GM23248 (cell line): ENCODE results near the gene SPANXN4. TPM values are rescaled to one million over a fixed set of nuclear protein-coding genes. Genes with fewer than 3 reads are reported as not detected.

Experiments
- DNase-seq: peaks from one replicate; pipeline ENCODE4 v3.0.0-alpha.2; 2015
- H2AFZ ChIP-seq: fragments of 200-600 bp; sonication (generic); 2 replicates; pipeline ENCODE4 v1.6.1; 2016; ENCODE audit warnings: antibody characterized with exemption
- H3F3A ChIP-seq: fragments of 200-600 bp; sonication (generic); 2 replicates; pipeline ENCODE4 v1.6.1; 2016; ENCODE audit warnings: mild to moderate bottlenecking, antibody characterized with exemption, mixed run types; ENCODE audit not compliant: insufficient read depth
- H3K27ac ChIP-seq: fragments of 200-600 bp; sonication (generic); 2 replicates; pipeline ENCODE4 v1.5.1; 2016; ENCODE audit warnings: mild to moderate bottlenecking
- H3K27me3 ChIP-seq: fragments of 200-600 bp; sonication (generic); replicated peaks from 2 replicates; pipeline ENCODE4 v1.6.1; 2016; ENCODE audit warnings: mild to moderate bottlenecking; ENCODE audit not compliant: insufficient read depth
- H3K36me3 ChIP-seq: fragments of 200-600 bp; sonication (generic); 2 replicates; pipeline ENCODE4 v1.6.1; 2016; ENCODE audit warnings: low read depth, mild to moderate bottlenecking
- H3K4me1 ChIP-seq: fragments of 200-600 bp; sonication (generic); 2 replicates; pipeline ENCODE4 v1.6.1; 2016; ENCODE audit warnings: mild to moderate bottlenecking; ENCODE audit not compliant: insufficient read depth
- H3K4me2 ChIP-seq: fragments of 200-600 bp; sonication (generic); one replicate; pipeline ENCODE4 v1.6.1; 2016; ENCODE audit warnings: mild to moderate bottlenecking; ENCODE audit not compliant: unreplicated experiment
- H3K4me3 ChIP-seq: fragments of 200-600 bp; sonication (generic); 2 replicates; pipeline ENCODE4 v1.5.1; 2016; ENCODE audit warnings: mild to moderate bottlenecking
- H3K79me2 ChIP-seq: fragments of 200-600 bp; sonication (generic); 2 replicates; pipeline ENCODE4 v1.6.1; 2016; ENCODE audit warnings: mild to moderate bottlenecking; ENCODE audit not compliant: insufficient read depth
- H3K9ac ChIP-seq: fragments of 200-600 bp; sonication (generic); 2 replicates; pipeline ENCODE4 v1.6.1; 2016; ENCODE audit warnings: mild to moderate bottlenecking
- H3K9me2 ChIP-seq: fragments of 200-600 bp; sonication (generic); 2 replicates; pipeline ENCODE4 v1.6.1; 2016; ENCODE audit warnings: mixed run types, mild to moderate bottlenecking, moderate library complexity; ENCODE audit not compliant: insufficient read depth
- H3K9me3 ChIP-seq: fragments of 200-600 bp; sonication (generic); one replicate; pipeline ENCODE4 v1.6.1; 2017; ENCODE audit warnings: low read depth
- H4K20me1 ChIP-seq: fragments of 200-600 bp; sonication (generic); 2 replicates; pipeline ENCODE4 v1.6.0; 2016; ENCODE audit not compliant: insufficient read depth
- EZH2 ChIP-seq: fragments of 200-600 bp; sonication (generic); IDR thresholded peaks from 2 replicates; pipeline ENCODE4 v1.6.1; 2018; ENCODE audit warnings: antibody characterized with exemption, mild to moderate bottlenecking; ENCODE audit not compliant: insufficient read depth, poor library complexity, severe bottlenecking
- EZH2phosphoT487 ChIP-seq: fragments of 200-600 bp; sonication (generic); IDR thresholded peaks from 2 replicates; pipeline ENCODE4 v1.6.1; 2018; ENCODE audit warnings: antibody characterized with exemption, moderate library complexity, mild to moderate bottlenecking, low read depth; ENCODE audit not compliant: insufficient read depth
- WGBS, 2 experiments: methylation state at CpG; one replicate each; pipeline ENCODE4 v1.1.6; 2015 to 2017; ENCODE audit warnings: low lambda C conversion rate in 2 of 2, low coverage in 1 of 2; ENCODE audit errors: missing lambda C conversion rate in 2 of 2; 5-methylcytosine and 5-hydroxymethylcytosine counted together
- in situ Hi-C: fragments of 300-500 bp; cut with MboI; formaldehyde crosslinking; loops from 2 replicates; pipeline ENCODE4 v1.15.0; 2020
- polyA plus RNA-seq: library from polyadenylated mRNA; unstranded; fragments of >200 nt; fragmentation: Nextera tagmentation; extraction: Ambion mirVana; gene quantifications from 2 replicates; pipeline ENCODE4 v1.2.1, GENCODE V29; 2016
- total RNA-seq: library from RNA; depleted of rRNA; stranded (reverse); fragments of >200 nt; shearing (Covaris generic); gene quantifications from 2 replicates; pipeline ENCODE4 v1.2.3, GENCODE V29; 2014

The SPANXN4 gene
- total and polyA plus RNA-seq, 2 experiments from 2014 or later: not detected

- H3K4me1 ChIP-seq: no peaks in the 10 kb centered on the region
- H3K79me2 ChIP-seq: no peaks in the 10 kb centered on the region
- H3K9me3 ChIP-seq: no peaks in the 10 kb centered on the region
- no peak overlapping the region for H3K4me2 ChIP-seq
- TF ChIP-seq EZH2 (no peak), EZH2phosphoT487 (no peak)
- in situ Hi-C loops: no loop called here
- H3F3A ChIP-seq: no peaks in the 10 kb centered on the region
- H3K9ac ChIP-seq: no peak overlapping the region
- H3K4me3 ChIP-seq: no peak overlapping the region
- H2AFZ ChIP-seq: no peak overlapping the region
- H3K9me2 ChIP-seq: no peaks in the 10 kb centered on the region
- no peak overlapping the region for H3K27ac ChIP-seq
- H3K27me3 ChIP-seq: no peaks in the 10 kb centered on the region
- no peaks in the 10 kb centered on the region for H4K20me1 ChIP-seq
- DNase-seq: no peak
- no peaks in the 10 kb centered on the region for H3K36me3 ChIP-seq
- 15 to 33% methylated on average over 2 of the region's 2 CpGs for WGBS, 2 experiments
Observed at GRCh38 chrX:143082537-143082936, 56.8 kb downstream of the SPANXN4 start.
